NCI-H345 treated with DMSO at 0.1 percent for 48 hours (cell line): Measurements from ENCODE around the gene PLEKHA6.
"Not testable (repeated sequence)": the region's sequence is repeated elsewhere in the genome, so short reads cannot be mapped to it uniquely, and the experiment has no call there.

ENCODE experiments used
- DNase-seq: peaks from one replicate; lab custom pipeline; 2025; ENCODE audit not compliant: unreplicated experiment; lab: John Stamatoyannopoulos, UW

PLEKHA6 gene

DNA sequence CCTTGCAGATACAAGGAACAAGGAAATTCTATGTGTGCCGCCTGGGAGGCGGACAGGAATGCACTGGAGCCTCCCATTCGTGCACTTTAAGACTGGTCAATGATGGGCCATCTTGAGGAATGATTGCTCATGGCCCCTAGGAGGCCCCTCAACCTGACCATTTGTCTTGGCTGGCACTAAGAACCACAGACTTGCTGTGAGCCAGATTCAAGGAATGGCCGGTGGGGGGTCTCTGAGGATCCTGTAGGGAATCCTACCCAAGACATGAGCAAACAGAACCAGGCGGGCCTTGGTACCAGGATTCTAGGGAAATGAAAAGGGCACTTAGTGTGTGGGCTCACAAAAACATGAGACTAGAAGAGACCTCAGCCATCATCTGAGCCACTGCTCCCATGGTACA, 117.8 kb downstream of the PLEKHA6 start:
- DNase-seq: no peak

DNA sequence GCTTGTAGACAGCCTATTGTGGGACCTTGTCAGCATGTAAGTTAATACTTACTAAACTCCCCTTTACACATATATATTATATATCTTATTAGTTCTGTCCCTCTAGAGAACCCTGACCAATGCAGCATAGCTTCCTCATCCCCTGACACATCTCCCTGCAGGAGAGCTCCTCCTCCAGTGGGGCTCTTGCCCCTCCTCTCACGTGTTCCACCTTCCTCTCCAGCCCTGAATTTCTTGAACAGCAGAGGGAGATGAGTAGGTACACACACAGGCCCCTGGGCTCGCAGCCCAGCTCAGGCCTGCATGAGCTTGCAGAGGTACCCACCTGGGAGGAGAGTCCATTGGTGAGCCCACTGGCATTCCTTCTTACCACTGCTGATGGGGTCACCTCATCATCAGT, 118.7 kb downstream of the PLEKHA6 start:
- DNase-seq: no peak

DNA sequence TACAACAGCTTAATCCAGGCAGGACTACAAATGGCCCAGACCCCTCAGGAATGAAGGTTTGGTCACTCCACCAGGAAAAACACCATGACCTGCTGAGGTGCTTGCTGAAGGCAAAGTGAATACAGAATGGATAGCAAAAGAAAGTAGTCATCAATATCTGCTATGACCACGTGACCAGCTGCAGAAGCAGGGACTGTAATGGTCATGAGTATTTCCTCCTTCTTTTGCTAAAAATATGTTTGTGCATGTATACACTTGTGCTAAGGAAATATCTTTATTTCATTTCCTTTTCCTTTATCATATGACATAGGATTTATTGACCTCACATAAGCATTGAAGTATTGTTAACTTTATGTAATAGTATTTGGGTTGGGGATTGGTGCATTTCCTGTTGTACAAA, 119.5 kb downstream of the PLEKHA6 start:
- DNase-seq: no peak

GRCh38 chr1:204239401-204239800, 120.3 kb downstream of the PLEKHA6 start:
- DNase-seq: not testable (repeated sequence)

GRCh38 chr1:204238520-204238919, 121.2 kb downstream of the PLEKHA6 start:
- DNase-seq: not testable (repeated sequence)

DNA sequence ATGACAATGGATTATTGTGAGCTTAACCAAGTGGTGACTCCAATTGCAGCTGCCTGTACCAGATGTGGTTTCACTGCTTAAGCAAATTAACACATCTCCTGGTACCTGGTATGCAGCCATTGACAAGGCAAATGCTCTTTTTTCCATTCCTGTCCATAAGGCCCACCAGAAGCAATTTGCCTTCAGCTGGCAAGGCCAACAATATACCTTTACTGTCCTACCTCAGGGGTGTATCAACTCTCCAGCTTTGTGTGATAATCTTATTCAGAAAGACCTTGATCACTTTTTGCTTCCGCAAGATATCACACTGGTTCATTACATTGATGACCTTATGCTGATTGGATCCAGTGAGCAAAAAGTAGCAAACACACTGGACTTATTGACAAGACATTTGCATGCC, 122.2 kb downstream of the PLEKHA6 start:
- not testable (repeated sequence) for DNase-seq

DNA sequence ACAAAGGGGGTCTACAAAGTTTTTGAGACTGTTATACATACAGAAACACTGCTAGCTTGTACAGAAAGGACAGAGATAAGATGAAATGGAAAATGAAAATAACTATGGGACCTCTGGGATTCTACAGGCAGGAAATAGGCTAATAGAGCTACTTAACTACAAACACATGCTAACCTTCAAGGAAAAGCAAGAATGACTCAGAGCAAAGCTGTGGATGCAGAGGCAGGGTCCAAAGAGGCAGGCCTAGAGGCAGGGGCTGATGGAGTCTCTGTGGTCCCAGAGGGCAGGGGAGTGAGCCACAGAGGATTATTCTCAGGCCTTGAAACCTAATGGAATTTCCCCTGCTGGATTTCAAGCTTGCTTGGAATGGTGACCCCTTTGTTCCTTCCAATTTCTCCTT, 127.2 kb downstream of the PLEKHA6 start:
- DNase-seq: no peak

GRCh38 chr1:204230211-204230610, 129.5 kb downstream of the PLEKHA6 start:
- no peak for DNase-seq

- no peak for DNase-seq
Observed at GRCh38 chr1:204228896-204229295, 130.8 kb downstream of the PLEKHA6 start.

- no peak for DNase-seq
Observed at GRCh38 chr1:204227996-204228785, 131.5 kb downstream of the PLEKHA6 start.

- no peak for DNase-seq
Observed at GRCh38 chr1:204227351-204227750, 132.4 kb downstream of the PLEKHA6 start.

DNA sequence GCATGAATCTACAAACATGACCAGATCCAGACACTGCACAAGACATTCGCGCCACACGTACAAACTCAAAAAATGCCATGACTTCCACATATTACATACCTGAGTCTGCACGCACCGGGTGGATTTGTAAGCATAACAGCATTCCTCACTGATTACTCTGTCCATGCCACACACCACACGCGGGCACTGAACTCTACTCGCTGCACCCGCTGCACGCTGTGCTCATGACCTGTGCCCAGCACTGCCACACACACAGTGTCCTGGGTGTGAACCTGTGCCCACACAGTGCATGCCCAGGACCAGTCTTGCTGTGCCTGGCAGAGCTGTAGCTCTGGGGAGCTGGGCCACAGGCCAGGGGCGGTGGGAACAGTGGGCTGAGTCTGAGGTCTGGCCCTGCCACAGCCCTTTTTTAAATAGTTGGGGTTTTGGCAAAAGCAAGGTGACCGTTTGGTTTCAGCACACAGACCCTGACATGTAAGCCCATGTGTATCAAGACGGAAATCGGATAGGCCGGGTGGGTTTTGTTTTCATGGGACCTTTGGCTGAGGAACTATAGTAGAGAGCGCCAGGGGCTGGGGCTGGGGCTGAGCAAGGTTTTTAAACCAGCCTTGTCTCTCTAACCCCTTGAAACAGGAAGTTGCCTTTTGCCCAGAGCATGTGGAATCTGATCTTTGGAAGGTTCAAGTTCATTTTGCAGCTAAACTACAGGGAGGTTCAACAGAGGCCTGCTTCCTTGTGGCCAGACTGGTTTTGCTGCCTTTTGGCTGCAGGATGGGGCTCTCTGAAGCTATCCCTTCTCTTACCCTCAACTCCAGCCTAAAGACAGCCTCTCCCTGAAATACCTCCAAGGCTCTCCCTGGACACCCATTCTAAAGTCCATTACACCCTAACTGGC, 133.6 kb downstream of the PLEKHA6 start:
- DNase-seq: no peak

DNA sequence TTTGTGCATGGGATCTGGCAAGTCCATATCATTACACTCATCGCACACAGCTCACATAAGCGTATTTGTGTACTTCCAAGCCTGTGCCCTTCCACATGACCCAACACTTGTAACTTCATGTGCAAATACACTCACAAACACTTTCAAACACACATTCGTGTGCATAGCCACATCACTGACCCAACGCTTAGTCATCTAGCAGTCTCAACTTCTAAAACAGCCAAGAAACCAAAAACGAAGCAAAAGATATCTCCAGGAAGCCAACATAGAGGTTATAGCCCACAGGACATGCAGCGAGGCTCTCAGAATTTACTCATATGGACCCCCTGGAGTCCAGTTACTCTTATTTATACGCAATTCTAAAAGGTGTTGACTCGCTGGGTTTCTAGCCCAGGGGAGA, 135.1 kb downstream of the PLEKHA6 start:
- no peak for DNase-seq

DNA sequence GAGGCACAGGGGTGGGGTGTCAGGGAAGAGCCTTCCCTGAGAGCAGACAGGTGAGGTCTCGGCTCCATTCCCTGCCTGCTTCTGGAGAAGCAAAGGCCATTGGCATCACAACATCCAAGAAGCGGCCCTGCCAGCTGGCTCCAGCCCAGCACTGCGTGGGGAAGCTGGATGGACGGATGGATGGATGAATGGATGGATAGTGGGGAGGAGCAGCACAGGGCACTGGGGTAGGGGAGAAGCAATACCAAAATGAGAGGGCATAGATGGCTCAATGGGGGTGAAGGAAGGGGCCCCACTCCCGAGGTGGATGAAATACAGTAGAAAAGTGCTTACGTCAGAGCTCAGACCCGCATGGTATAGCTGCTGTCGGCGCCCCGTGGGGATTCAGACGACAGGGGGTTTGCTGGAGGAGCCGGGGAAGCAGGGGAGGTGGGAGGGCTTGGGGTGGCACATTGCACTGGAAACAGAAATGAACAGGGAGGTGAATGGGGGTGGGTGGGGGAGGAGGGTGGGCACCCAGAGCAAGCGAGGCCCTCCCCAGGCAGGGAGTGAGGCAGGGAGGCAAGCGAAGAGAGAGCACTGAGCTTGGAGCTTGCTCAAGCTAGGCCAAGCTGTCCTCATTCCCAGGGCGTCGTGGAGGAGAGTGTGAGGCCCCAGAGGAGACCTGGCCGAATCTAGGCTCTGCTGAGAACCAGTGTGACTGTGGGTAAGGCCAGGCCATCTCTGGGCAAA, 136.4 kb downstream of the PLEKHA6 start:
- DNase-seq: no peak

GRCh38 chr1:204222764-204223055, 137.0 kb downstream of the PLEKHA6 start:
- DNase-seq: no peak

DNA sequence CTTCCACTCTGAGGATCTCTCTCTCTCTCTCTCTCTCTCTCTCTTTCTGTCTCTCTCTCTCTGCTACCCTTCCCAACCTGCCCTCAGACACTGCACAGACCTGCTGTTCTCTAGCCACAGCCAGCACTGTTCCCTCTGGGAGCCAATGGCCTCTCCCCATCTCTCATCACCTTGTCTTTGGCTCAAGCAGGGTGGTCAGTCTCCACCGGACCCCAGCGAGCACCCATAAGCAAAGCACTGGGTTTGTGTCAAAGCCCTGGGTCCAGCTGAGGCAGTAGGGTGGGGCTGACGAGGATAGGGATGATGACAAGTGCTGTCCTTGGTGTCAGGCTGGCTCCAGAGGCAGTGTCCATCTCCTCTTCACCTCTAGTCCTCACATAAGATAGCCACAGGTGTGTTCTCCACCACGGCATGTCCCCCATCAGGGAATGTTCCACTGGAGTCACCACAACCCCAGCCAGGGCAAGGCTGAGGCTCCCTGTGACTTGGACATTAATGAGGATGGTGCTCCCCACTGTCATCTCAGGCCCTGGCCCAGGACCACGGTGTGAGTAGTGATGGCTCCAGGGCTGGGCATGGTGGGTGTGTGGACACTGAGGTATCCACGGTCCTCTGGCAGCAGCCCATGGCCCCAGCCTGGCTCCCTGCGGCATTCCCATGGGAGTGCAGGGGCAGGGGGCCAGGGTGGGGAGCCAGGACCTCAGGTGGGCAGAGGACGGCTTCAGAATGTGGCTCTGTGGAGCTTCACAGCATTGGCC, 137.5 kb downstream of the PLEKHA6 start:
- DNase-seq: no peak

DNA sequence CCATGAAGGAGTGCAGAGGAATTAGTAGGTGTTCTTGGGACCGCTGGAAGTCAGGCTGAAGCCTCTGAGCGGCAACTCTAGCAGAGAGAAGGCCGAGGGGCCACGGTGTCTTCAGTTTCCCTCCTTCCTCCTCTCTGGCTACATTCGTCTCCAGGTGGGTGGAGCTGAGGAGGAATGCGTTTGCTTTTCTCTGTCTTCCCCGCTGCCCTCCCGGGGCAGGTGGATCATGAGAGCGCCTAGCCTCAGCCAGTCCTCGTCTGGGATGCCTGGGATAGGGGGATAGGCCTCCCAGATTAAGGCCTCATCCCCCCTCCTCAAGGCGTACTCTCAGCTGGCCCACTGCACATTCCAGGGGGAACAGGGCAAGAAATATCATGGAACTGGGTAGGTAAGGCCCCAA, 138.5 kb downstream of the PLEKHA6 start:
- no peak for DNase-seq

DNA sequence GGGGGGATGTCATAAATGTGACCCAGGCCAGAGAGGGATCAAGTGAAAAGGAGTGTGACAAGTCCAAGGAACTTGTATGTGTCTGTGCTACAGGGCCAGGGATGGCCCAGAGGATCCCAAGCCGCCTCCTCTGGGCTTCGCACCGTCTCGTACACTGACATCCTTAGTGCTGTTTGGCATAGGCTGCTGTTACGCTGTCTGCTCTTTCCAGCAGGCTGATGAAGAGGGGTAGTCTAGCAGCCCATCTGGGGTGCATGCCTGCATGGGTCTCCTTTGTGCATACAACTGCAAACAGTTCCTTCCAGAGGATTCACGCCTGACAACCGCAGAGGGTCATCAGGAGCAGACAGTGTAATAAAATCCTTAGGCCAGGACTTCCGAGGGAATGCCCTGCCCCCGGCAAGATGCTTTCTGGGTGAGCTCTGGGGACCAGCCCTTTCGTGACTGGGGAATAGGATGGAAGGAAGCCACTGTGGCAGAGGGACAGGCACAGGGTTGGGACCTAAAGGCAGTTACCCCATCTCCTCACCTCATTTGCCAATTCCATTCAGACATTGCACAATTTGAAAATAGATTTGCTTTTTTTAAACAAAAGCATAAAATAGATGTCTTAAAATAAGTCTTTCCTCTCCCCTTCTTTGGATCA, 139.6 kb downstream of the PLEKHA6 start:
- no peak for DNase-seq

DNA sequence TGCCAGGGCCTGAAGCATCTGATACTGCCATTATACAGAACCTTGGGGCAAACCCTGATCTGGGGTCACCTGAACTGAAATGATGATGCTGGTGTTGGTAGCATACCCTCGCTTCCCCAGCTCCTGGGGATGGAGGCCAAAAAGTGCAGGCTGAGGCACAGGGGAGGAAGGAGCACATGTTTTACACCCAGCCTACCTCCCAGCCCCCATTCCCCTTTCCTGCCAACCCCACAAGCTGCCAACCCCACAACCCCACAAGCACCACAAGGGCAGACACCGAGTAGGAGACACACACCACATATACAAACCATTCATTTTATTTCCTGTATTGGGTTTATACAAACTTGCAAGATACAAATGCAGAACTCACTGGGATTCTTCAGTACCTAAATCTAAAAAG, 141.2 kb downstream of the PLEKHA6 start:
- DNase-seq: no peak

- DNase-seq: no peak
Observed at GRCh38 chr1:204217648-204218000, 142.1 kb downstream of the PLEKHA6 start.
